H4 (cell line): Measurements from ENCODE around the gene OOSP1. TPM values are rescaled to one million over a fixed set of nuclear protein-coding genes. Genes with fewer than 3 reads are reported as not detected.
"Not testable (repeated sequence)": the region's sequence is repeated elsewhere in the genome, so short reads cannot be mapped to it uniquely, and the experiment has no call there.

Experiments used
- DNase-seq: peaks from one replicate; pipeline ENCODE4 v3.0.0-alpha.2; 2015; ENCODE audit warnings: low spot score
- total RNA-seq: library from RNA; depleted of rRNA; stranded (reverse); fragments of >200 nt; shearing (Covaris generic); gene quantifications from 2 replicates; pipeline ENCODE4 v1.2.3, GENCODE V29; 2014; rRNA removed

The OOSP1 gene, protein sequence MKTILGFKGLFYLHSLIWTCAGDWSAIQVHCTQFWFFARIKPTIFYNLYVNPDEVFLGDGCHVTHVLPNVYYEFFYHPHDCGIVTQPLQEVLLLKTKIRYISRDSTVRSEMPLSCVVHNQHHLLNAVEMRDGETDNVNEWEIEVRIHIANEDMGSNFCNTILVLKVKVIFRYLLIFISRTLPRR
- not detected in 2 replicates for total RNA-seq

DNA sequence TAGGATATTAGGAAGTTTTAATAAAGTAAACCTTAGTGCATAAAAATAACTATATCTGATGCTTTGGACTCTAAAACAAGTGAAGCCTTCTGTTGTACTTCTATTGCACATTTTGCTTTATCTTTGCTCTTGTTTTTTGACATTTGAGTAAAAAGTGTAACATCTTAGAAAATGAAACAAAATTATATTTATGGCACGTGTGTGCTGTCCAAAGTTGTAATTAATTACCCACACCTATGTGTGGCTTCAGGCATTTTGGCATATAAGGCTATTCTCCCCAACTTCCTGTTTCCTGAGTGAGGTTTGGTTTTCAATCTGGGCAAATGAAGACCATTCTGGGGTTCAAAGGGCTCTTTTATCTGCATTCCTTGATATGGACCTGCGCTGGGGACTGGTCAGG lies at the start of gene OOSP1:
OOSP1 (plus strand) TSS at position 301 of the 400 bp plus-strand sequence; CDS start at position 324, 23 bp downstream.
- DNase-seq, result no peak

DNA sequence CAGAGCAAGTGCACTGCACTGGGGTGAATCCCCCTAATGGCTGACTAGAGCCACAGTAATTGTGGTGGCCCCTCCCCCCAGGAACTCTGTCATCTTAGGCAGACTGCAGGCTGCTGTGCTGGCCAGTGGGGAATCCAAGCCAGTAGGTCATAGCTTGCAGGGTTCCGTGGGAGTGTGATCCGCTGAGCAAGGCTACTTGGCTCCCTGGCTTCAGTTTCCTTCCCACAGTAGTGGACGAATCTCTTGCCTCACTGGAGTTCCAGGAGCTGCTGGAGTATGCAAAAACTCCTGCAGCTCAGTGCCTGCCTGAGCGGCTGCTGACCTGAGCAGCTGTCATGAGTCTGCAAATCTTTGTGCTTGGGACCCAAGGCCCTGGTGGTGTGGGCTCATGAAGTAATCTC lies 46.5 kb upstream of the OOSP1 start:
- no peak for DNase-seq

DNA sequence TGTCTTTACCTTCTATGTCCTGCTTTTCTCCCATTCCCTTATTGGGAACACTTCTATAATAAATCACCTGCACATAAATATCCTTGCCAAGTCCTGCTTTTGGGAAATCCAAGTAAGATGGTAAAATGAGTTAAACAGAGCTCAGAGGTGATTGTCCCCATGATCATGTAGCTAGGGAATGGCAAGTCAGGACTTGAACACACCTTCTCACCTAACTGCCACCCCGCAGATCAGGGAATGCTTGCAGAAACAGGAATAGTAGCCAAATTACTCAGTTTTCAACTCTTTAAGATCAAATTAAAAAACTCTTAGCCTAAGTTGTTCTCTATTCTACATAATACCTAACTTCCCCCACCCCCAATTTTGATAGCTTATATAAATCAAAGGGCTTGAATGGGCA lies 43.6 kb upstream of the OOSP1 start:
- DNase-seq, result no peak

DNA sequence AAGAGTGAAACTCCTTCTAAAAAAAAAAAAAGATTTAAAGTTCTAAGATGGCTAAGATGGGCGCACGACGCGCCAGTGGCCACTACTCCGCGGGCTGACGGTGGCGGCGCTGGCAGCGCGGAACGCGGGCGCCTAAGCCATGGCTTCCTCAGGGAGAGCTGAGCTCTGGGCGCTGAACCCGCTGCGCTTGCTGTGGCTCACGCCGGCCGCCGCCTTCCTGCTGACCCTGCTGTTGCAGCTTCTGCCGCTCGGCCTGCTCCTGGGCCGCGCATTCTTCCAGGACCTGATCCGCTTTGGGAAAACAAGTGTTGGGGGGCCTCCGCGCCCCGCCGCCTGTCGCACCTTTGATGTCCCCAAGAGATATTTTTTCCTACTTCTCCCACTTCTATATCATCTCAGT lies 40.2 kb upstream of the OOSP1 start:
- DNase-seq, result no peak

DNA sequence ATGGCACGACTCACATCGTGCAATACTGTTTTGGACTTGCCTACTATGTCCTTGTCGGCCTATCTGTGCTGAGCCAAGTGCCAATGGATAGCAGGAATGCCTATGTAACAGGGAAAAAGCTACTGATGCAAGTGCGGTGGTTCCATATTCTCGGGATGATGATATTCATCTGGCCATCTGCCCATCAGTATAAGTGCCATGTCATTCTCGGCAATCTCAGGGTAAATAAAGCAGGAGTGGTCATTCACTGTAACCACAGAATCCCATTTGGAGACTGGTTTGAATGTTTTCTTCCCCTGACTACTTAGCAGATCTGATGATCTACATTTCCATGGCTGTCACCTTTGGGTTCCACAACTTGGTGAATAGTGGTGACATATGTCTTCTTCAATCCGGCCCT lies 39.6 kb upstream of the OOSP1 start:
- DNase-seq, result peak; percentile 62

DNA sequence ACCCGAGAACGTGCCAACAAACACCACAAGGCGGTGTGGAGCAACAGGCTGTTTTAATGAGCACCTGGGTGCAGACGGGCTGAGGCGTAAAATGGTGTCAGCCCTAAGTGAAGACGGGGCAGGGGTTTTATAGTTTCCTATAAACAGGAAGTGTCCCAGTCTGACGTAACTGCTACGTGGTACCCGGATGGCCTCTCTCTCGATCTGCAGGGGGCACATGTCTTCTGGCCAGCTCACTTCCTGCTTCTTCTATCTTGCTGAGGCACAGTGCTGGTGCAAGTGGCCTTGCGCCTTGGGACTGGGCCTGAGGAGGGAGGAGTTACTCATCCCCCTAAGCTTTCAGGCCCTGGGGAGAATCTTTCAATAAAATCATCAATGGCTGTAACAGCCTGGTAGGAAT lies 38.7 kb upstream of the OOSP1 start:
- peak; percentile 84 for DNase-seq

DNA sequence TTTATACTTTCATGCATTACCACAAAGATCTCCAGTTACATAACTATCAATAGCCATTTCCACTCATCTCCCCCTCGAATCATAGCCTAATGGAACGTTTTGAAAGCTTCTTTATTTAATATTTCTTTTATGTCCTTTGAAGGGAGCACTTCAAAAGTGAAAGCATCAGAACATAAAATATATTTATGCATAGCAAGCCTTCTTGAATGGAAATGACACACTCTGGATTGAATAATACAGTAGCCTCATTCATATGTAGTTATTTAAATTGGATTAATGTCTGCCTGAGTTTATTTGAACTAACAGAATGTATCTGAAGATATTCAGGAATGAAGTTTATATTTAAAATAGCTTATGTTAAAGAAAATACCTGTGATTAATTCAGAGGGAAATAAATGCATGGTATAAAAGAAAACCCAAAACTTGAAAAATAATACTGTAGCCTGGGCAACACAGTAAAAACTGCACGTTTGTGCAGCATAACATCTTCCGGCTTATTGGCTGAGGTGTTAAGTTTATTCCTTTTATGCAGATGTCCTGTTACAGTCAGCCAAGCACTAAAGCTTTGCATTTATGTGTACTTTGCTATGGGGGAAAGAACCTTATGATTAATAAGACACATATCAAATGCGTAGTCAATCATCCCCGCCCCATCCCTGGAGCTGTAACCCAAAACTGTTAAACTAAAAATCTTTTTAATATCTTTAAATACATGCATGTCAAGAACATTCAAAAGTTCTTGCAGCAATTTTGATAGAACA lies 37.7 kb upstream of the OOSP1 start:
- no peak for DNase-seq

DNA sequence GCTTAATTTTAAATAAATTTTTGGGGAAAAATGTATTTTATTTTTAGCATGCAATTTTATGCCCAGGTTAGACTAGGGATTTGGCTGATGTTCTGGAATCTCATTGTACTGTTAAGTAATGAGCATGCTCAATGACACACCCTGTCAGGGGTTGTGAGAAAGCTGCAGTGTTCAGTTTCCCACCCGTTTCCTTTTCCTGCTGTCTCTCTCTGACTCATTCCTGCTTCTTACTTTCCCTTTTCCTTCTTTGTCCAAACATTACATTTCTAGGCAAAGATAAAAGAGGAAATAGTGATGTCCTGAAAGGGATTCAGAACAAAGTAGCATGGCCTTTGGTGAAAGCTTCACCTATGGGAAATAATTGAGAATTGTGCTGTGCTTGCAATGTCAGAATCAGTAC lies 36.9 kb upstream of the OOSP1 start:
- DNase-seq, result peak; percentile 76

DNA sequence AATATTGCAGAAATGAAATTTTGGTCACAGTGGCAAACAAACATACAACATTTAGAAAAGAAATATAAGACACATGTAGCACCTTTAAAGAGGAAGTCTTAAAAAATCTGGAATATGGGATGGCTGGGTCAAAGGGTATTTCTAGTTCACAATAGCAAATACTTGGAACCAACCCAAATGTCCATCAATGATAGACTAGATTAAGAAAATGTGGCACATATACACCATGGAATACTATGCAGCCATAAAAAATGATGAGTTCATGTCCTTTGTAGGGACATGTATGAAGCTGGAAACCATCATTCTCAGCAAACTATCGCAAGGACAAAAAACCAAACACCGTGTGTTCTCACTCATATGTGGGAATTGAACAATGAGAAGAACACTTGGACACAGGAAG lies 34.7 kb upstream of the OOSP1 start:
- not testable (repeated sequence) for DNase-seq

DNA sequence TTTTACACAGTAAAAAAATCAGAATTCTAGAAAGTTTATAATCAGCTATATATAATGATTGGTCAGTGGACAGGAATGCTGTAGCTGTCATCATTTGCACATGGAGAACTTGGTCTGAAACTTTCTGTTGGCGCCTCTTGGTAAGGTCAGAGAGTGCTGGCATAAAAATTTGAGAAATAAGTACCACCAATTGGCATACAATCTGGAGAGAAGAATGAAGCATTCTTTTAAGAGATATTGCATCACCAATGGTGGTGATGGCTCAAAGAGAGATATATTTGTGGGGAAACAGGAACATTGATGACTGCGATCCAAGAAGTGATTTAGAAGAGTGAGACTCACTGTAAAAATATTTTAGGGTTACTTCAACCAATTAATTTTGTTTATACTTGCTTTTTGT lies 19.8 kb upstream of the OOSP1 start:
- no peak for DNase-seq

DNA sequence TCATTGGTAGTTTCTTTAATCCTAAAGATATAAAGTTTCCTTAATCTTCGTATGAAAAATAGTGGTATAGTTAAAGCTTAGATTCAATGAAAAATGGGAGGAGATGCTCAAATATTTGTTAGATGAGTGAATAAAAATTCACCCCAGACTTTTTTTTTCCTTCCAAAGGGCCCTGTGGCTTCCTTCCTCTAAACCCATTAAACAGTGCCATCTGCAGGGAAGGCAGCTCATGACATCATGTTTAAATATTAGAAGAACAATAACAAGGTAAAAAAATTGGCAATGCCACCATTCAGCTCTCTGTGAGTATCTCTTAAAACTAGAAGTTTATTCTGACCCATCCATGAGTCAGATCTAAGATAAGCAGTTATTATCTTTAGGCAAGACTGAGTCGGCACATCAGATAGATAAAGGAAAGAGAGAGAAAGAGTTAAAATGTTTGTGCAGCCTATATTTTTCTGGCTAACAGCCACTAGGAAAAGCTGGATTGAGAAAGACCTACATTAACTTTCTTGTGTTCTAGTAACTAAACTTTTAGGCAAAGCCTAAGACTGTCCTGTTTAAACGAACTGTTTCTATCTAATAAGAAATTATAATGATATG lies 19.1 kb upstream of the OOSP1 start:
- DNase-seq, result peak; percentile 48

DNA sequence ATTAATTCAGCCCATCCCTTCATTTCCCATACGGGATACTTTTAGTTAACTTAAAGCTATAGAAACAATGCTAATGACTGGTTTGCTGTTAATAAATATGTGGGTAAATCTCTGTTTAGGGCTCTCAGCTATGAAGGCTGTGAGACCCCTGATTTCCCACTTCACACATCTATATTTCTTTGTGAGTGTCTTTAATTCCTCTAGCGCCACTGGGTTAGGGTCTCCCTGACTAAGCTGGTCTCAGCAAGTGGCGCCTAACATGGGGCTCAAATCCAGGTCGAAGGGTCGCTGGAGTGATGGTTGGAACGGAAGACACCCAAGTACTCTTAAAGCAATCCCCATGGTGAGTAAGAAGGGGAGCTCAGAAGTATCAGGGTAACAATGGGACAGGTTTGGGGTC lies 14.4 kb upstream of the OOSP1 start:
- DNase-seq, result no peak

DNA sequence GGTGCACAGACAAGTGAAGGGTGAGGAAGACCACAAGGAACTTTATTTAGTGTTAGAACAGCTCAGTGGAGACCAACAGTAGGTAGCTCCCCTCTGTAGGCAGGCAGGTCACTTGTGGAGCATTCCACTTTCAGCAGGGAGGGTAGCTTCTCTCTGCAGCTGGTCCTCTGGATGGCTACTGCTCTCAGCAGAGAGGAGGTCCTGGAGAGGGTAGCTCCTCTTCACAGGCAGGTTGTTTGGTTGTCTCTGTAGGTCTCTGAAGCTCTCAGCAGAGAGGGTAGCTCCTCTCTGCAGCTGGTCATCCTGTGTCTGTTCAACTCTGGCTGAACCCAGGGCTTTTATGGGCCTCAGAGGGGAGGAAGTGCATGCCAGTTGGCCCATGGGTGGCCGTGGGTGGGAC lies 6.5 kb upstream of the OOSP1 start:
- DNase-seq, result no peak

DNA sequence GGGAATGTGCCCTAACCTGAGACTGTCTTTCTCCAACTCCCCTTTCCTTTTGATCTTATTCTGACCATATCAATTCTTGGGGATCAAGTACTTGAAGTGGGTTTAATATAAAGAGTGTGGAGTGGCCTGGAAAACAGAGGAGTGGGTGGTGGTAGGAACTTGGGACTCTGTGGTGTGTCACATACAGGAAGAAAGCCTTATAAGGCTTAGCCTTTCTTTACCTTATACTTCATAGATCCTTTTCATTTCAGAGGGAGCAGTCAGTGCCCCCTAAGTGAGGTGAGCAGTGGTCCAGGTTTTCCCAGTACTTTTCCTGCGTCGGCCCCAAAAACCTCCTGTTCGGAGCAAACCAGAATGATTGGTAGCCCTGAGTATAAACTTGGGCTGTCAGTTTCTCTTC lies 486 bp downstream of the OOSP1 start:
- DNase-seq, result no peak

DNA sequence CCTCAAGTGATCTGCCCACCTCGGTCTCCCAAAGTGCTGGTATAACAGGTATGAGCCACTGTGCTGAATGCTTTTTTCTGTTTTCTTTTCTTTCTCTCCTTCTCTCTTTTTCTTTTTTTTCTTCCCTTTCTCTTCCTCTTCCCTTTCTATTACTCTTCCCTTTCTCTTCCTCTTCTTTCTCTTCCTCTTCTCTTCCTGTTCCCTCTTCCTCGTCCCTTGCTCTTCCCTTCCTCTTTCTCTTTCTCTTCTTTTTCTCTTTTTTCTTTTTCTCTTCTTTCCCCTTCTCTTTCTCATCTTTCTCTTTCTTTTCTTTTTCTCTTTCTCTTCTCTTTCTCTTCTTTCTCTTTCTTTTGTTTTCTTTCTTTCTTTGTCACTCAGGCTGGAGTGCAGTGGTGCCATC lies 1.2 kb downstream of the OOSP1 start:
- DNase-seq, result no peak

DNA sequence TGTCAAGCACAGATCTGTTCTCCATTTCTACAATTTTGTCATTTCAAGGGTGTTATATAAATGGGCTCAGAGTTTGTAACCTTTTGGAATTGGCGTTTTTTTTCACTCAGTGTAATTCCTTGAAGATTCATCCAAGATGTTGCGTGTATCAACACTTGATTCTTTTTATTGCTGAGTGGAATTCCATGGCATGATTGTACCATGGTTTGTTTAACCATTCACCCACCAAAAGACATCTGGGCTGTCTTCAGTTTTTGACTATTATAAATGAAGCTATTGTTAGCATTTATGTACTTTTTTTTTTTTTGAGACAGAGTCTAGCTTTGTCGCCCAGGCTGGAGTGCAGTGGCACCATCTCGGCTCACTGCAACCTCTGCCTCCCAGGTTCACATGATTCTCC lies 2.9 kb downstream of the OOSP1 start:
- DNase-seq, result no peak

DNA sequence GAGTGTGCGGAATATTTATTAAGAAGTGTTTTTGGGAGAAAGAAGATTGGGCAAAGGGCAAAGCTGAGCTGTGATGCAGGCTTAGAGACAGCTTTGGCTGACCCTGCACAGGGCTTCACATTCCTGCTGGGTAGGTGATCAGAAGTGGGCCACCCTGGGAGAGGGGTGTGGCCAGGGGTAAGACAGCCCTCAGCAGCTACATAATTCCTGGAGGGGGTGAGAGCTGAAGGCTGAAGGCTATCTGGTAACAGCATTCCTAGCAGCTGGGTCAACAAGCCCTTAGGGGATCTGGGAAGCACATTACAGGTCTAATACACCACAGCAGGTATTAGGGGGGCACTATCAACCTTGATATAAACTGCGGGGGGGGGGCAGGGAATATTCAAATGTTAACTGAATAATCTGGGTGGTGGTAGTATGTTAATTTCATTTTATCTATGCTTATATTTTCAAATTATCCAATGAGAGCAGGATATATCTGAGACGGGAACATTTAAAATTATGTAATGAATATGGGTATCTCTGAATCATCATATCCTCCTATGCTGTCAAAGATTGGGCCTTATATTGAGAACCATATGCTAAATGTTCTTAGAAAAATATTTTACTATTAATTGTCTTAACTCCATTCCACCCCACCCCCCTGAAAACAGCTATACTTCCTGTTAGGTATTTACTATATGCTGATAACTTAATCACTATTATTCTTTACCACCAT lies 5.9 kb downstream of the OOSP1 start:
- DNase-seq, result no peak

DNA sequence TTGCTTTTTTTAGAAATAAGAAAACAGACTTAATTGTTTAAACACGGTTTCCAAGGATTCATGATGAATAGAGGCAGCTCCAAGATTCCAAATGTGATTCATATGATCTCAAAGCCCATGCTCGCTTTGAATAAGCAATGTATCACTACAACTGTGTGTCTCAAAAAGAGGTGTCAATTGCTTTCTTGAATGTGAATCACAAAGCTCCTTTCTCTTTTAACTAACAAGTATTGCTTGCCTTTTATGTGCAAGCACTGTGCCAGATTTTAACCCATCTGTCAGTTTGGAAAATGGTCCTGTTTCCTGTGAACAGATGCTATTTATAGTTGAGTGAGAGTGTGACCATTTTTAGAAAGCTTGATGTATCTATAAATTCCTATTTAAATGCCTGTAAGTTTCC lies 6.5 kb downstream of the OOSP1 start:
- DNase-seq, result no peak

DNA sequence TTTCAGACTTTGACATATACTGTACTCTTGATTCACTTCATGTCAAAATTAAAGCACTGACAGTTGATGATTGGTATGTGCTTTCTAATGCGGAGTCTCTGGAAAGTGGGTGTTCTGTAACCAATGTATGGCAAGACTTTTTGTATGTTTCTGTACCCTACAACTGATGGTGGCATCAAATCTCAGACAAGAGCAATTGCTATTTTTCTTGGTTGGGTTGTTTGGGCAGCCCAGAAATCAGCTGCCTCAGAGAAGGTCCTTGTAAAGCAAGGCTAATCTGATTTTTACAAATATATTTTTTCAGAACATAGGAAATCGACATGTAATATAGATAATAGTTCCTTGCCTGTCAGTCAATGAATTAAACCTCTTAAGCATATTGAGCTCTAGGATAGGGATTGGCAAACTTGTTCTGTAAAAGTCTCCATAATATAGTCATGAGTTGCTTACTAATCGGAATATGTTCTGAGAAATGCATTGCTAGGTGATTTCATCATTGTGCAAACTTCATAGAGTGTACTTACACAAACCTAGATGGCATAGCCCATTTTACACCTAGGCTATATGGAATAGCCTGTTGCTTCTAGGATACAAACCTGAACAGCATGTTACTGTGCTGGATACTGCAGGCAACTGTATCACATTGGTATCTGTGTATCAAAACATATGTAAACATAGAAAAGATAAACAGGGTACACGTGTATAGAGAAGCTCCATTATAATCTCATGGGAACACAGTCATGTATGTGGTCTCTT lies 15.4 kb downstream of the OOSP1 start:
- DNase-seq, result no peak

DNA sequence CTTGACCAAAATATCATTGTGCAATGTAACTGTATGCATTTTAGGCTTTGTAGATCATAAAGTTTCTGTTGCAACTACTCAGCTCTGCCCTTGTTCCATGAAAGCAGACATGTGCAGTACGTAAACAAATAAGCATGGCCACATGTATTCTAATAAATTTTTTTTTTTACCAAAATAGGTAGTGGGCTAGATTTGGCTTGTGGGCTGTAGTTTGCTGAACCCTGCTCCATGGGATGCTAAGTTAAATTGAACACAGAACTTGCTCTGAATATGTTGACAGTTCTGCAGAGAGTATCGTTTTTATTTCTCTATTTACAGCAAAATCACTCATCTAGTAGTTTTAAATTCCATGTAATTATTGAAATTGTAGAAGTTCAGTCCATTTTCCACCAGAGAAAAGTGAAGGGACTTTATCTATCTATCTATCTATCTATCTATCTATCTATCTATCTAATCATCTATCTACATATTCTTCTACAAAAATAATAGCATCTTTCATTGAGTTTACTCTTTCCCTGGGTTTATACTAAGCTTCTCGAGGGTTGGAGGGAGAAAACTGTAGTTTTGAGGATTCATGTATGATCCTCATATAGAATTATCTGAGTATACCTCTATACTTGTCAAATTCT lies 16.1 kb downstream of the OOSP1 start:
- DNase-seq, result no peak

DNA sequence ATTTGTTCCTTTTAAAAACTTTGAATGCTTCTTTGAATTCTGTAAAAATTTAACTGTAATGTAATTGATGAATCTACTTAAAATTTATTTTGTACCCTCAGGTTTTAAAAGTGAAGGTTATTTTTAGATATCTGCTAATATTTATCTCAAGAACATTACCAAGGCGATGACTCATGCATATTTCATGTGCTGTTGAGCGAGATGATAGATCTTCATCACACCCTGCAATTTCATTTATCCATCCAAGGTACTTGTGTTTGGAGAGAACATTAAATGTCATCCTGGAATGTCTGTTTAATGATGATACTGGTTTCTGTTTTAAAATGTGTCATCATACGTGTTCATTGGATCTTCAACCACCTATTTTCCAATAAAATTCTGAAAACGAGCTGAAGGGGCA lies 18.9 kb downstream of the OOSP1 start:
- no peak for DNase-seq
